ENCODE data around the gene TRIM33. TPM values are rescaled to one million over a fixed set of nuclear protein-coding genes. Genes with fewer than 3 reads are reported as not detected.

The TRIM33 gene
- polyA plus RNA-seq, 1 donor (not counting 4 experiments of a cell fraction or from before 2014, with no cell fraction given), result 26.4 TPM

DNA sequence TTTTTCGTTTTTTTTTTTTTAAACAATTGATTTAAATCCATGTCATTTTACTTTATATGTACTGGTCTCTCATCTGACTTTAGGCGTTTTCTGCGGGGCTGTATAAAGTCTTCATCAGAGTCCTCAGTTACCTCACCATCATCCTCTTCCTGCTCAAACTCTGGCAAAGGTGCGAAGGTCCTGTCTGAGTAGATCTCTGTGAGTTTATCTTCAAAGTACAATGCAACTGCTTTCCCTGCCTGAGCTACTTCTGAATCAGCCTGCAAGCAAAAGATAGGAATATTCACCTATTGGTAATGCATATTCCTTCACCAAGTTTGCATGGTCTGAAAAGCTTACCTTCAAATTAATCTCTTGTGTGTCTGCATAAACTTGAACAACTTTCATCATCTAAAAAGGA, 113.4 kb downstream of the TRIM33 start:
- Histone ChIP-seq H3K36me3 (ENCODE audit: control insufficient read depth in 2 of 2, extremely low read depth in 1 of 2, insufficient read depth in 2 of 2, low read length in 2 of 2) (peaks cover 0 to 5% of the 10 kb centered on the region in 2 experiments), H2AFZ (ENCODE audit: control insufficient read depth, low read length) (no peak overlapping the region), H3K9ac (ENCODE audit: control insufficient read depth, extremely low read depth, insufficient read depth, low read length) (no peak overlapping the region), H3K9me1 (ENCODE audit: control insufficient read depth, extremely low read depth, insufficient read depth, low read length) (no peaks in the 10 kb centered on the region), H3K4me2 (ENCODE audit: control insufficient read depth, extremely low read depth, insufficient read depth, low read depth, low read length) (no peak overlapping the region), H3K4me3 (ENCODE audit: control insufficient read depth in 2 of 3, extremely low read depth in 1 of 3, insufficient read depth in 2 of 3, low read depth in 1 of 3, low read length in 3 of 3) (no peak overlapping the region), H3K4me1 (ENCODE audit: control insufficient read depth, extremely low read depth, insufficient read depth, low read length) (no peaks in the 10 kb centered on the region), H3K9me3 (ENCODE audit: control insufficient read depth, low read depth, low read length) (no peaks in the 10 kb centered on the region), H3K27me3 (ENCODE audit: control insufficient read depth, extremely low read depth, insufficient read depth, low read length) (no peaks in the 10 kb centered on the region), H3K79me2 (ENCODE audit: control insufficient read depth, insufficient read depth, low read length) (no peaks in the 10 kb centered on the region), H4K20me1 (ENCODE audit: control insufficient read depth, extremely low read depth, insufficient read depth, low read length) (no peaks in the 10 kb centered on the region), H3K27ac (ENCODE audit: control insufficient read depth, insufficient read depth, low read length) (no peak overlapping the region)
- TF ChIP-seq, protein P1, sequence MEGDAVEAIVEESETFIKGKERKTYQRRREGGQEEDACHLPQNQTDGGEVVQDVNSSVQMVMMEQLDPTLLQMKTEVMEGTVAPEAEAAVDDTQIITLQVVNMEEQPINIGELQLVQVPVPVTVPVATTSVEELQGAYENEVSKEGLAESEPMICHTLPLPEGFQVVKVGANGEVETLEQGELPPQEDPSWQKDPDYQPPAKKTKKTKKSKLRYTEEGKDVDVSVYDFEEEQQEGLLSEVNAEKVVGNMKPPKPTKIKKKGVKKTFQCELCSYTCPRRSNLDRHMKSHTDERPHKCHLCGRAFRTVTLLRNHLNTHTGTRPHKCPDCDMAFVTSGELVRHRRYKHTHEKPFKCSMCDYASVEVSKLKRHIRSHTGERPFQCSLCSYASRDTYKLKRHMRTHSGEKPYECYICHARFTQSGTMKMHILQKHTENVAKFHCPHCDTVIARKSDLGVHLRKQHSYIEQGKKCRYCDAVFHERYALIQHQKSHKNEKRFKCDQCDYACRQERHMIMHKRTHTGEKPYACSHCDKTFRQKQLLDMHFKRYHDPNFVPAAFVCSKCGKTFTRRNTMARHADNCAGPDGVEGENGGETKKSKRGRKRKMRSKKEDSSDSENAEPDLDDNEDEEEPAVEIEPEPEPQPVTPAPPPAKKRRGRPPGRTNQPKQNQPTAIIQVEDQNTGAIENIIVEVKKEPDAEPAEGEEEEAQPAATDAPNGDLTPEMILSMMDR (optimal IDR thresholded peaks at IDR 0.05 in 1 of 3, IDR thresholded peaks at IDR 0.05 in 1 of 3, conservative IDR thresholded peaks at IDR 0.05 in 1 of 3; ENCODE audit: extremely low read depth in 1 of 3, insufficient read depth in 2 of 3, low read length in 3 of 3), result no peak
- TF ChIP-seq EZH2 (IDR thresholded peaks at IDR 0.05; ENCODE audit: low read length), result no peak
- no peak for DNase-seq (ENCODE audit: low read depth, low spot score)
- dilution Hi-C loops (cut with MboI; ENCODE audit: extremely low pct_ligation_motif_present, low sequenced_read_pairs), result no loop called here
- FAIRE-seq, result no peak

DNA sequence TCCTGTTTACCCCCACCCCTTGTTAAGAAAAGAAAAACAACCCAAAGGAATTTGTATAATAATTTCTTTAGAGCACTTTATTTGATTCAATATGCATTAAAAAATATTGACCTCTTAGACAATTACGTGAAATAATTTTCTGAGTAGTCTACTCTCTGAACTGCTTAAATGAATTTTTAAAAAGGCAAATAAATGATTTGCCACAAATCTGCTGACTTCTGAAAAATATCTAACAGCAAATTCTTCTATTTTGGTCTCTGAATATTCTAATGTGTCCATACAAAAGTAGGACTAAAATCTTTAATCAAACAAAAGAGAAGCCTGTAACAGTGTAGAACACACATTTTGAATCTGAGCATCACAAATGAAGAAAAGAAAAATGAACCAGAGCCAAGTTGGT, 115.1 kb downstream of the TRIM33 start:
- DNase-seq (ENCODE audit: low read depth, low spot score), result no peak
- H3K36me3 ChIP-seq (ENCODE audit: control insufficient read depth in 2 of 2, extremely low read depth in 1 of 2, insufficient read depth in 2 of 2, low read length in 2 of 2), result peaks cover 0 to 5% of the 10 kb centered on the region in 2 experiments
- no peaks in the 10 kb centered on the region for H3K79me2 ChIP-seq (ENCODE audit: control insufficient read depth, insufficient read depth, low read length)
- H3K27ac ChIP-seq (ENCODE audit: control insufficient read depth, insufficient read depth, low read length), result no peak overlapping the region
- H3K4me2 ChIP-seq (ENCODE audit: control insufficient read depth, extremely low read depth, insufficient read depth, low read depth, low read length), result no peak overlapping the region
- H3K9me3 ChIP-seq (ENCODE audit: control insufficient read depth, low read depth, low read length), result no peaks in the 10 kb centered on the region
- no peaks in the 10 kb centered on the region for H3K27me3 ChIP-seq (ENCODE audit: control insufficient read depth, extremely low read depth, insufficient read depth, low read length)
- no peak overlapping the region for H3K4me3 ChIP-seq (ENCODE audit: control insufficient read depth in 2 of 3, extremely low read depth in 1 of 3, insufficient read depth in 2 of 3, low read depth in 1 of 3, low read length in 3 of 3)
- TF ChIP-seq, protein P1 (optimal IDR thresholded peaks at IDR 0.05 in 1 of 3, IDR thresholded peaks at IDR 0.05 in 1 of 3, conservative IDR thresholded peaks at IDR 0.05 in 1 of 3; ENCODE audit: extremely low read depth in 1 of 3, insufficient read depth in 2 of 3, low read length in 3 of 3), result no peak
- no peak for TF ChIP-seq EZH2 (IDR thresholded peaks at IDR 0.05; ENCODE audit: low read length)
- dilution Hi-C loops (cut with MboI; ENCODE audit: extremely low pct_ligation_motif_present, low sequenced_read_pairs), result no loop called here
- FAIRE-seq, result no peak
- no peak overlapping the region for H3K9ac ChIP-seq (ENCODE audit: control insufficient read depth, extremely low read depth, insufficient read depth, low read length)
- H3K9me1 ChIP-seq (ENCODE audit: control insufficient read depth, extremely low read depth, insufficient read depth, low read length), result no peaks in the 10 kb centered on the region
- H2AFZ ChIP-seq (ENCODE audit: control insufficient read depth, low read length), result no peak overlapping the region
- H4K20me1 ChIP-seq (ENCODE audit: control insufficient read depth, extremely low read depth, insufficient read depth, low read length), result no peaks in the 10 kb centered on the region
- H3K4me1 ChIP-seq (ENCODE audit: control insufficient read depth, extremely low read depth, insufficient read depth, low read length), result no peaks in the 10 kb centered on the region
